GM23338 (cell line): ENCODE data around the gene SSNA1. TPM values are rescaled to one million over a fixed set of nuclear protein-coding genes. Genes with fewer than 3 reads are reported as not detected.

ENCODE experiments used
- ATAC-seq: fragments of 200-7000 bp; cut with Tn5 transposase; 3 replicates; pipeline ENCODE4 v1.9.1; 2020
- DNase-seq: peaks from one replicate; pipeline ENCODE4 v3.0.0-alpha.2; 2015; ENCODE audit warnings: low spot score
- H2AFZ ChIP-seq: fragments of 200-600 bp; sonication (generic); 2 replicates; pipeline ENCODE4 v1.8.0; 2016; ENCODE audit warnings: antibody characterized with exemption, mild to moderate bottlenecking, moderate library complexity
- H3F3A ChIP-seq: fragments of 200-600 bp; sonication (generic); replicated peaks from 2 replicates; pipeline ENCODE4 v1.8.0; 2017; ENCODE audit warnings: antibody characterized with exemption, mixed run types, low read depth
- H3K27ac ChIP-seq: fragments of 200-600 bp; sonication (generic); 2 replicates; pipeline ENCODE4 v1.6.1; 2016; ENCODE audit warnings: low read depth
- H3K27me3 ChIP-seq: fragments of 200-600 bp; sonication (generic); 2 replicates; pipeline ENCODE4 v1.8.0; 2016; ENCODE audit warnings: mild to moderate bottlenecking, mixed run types, moderate library complexity; ENCODE audit not compliant: insufficient read depth
- H3K36me3 ChIP-seq: fragments of 200-600 bp; sonication (generic); 2 replicates; pipeline ENCODE4 v1.8.0; 2016; ENCODE audit warnings: mild to moderate bottlenecking; ENCODE audit not compliant: insufficient read depth
- H3K4me1 ChIP-seq: fragments of 200-600 bp; sonication (generic); 2 replicates; pipeline ENCODE4 v1.8.0; 2016; ENCODE audit warnings: mild to moderate bottlenecking, moderate library complexity; ENCODE audit not compliant: insufficient read depth
- H3K4me2 ChIP-seq: fragments of 200-600 bp; sonication (generic); 2 replicates; pipeline ENCODE4 v1.7.1; 2017; ENCODE audit warnings: mixed run types
- H3K4me3 ChIP-seq: fragments of 200-600 bp; sonication (generic); 2 replicates; pipeline ENCODE4 v1.6.1; 2016; ENCODE audit warnings: mixed run types
- H3K79me2 ChIP-seq: fragments of 200-600 bp; sonication (generic); replicated peaks from 2 replicates; pipeline ENCODE4 v1.8.0; 2017; ENCODE audit warnings: mild to moderate bottlenecking; ENCODE audit not compliant: insufficient read depth
- H3K9me2 ChIP-seq: fragments of 200-600 bp; sonication (generic); 2 replicates; pipeline ENCODE4 v1.8.0; 2017; ENCODE audit not compliant: insufficient read depth
- H4K20me1 ChIP-seq: fragments of 200-600 bp; sonication (generic); replicated peaks from 2 replicates; pipeline ENCODE4 v1.8.0; 2017; ENCODE audit warnings: mild to moderate bottlenecking; ENCODE audit not compliant: insufficient read depth
- H3K27ac Mint-ChIP-seq: 2 replicates; pipeline ENCODE4 v1.8.0; 2020; ENCODE audit warnings: inconsistent platforms, mild to moderate bottlenecking, moderate library complexity, mixed read lengths
- H3K27me3 Mint-ChIP-seq: 3 replicates; pipeline ENCODE4 v1.8.0; 2022; ENCODE audit warnings: low read depth, mild to moderate bottlenecking, moderate library complexity, mixed read lengths, inconsistent platforms; ENCODE audit not compliant: insufficient read depth, poor library complexity
- H3K36me3 Mint-ChIP-seq: 3 replicates; pipeline ENCODE4 v1.8.0; 2021; ENCODE audit warnings: low read depth, mild to moderate bottlenecking, inconsistent platforms, moderate library complexity, mixed read lengths
- H3K4me1 Mint-ChIP-seq: 3 replicates; pipeline ENCODE4 v1.8.0; 2020; ENCODE audit warnings: mild to moderate bottlenecking, inconsistent platforms, mixed read lengths
- H3K4me3 Mint-ChIP-seq: 3 replicates; pipeline ENCODE4 v1.8.0; 2021; ENCODE audit warnings: moderate library complexity, mild to moderate bottlenecking, inconsistent platforms, mixed read lengths
- H3K9me3 Mint-ChIP-seq: 3 replicates; pipeline ENCODE4 v1.8.0; 2020; ENCODE audit warnings: moderate library complexity, mild to moderate bottlenecking, inconsistent platforms, mixed read lengths
- CREB1 ChIP-seq: fragments of 250-450 bp; sonication (Bioruptor Pico); IDR thresholded peaks from 2 replicates; pipeline ENCODE4 v1.5.0; 2020; ENCODE audit warnings: low read depth, mild to moderate bottlenecking, moderate library complexity
- CTCF ChIP-seq, 2 experiments: fragments of 200-600 bp in 1 of 2; sonication (generic) in 1 of 2; conservative IDR thresholded peaks; 2 replicates each; pipeline versions ENCODE4 v1.5.1 to v1.6.1; 2016 to 2017; ENCODE audit warnings: antibody characterized with exemption in 2 of 2, low read depth in 2 of 2, mild to moderate bottlenecking in 2 of 2, moderate library complexity in 1 of 2
- ETS1 ChIP-seq: IDR thresholded peaks from 2 replicates; pipeline ENCODE4 v1.6.1; 2016; ENCODE audit warnings: antibody characterized with exemption
- EZH2 ChIP-seq: fragments of 200-600 bp; sonication (generic); IDR thresholded peaks from one replicate; pipeline ENCODE4 v1.8.0; 2017; ENCODE audit warnings: antibody characterized with exemption, mild to moderate bottlenecking, low read depth; ENCODE audit not compliant: unreplicated experiment
- EZH2phosphoT487 ChIP-seq: fragments of 200-600 bp; sonication (generic); IDR thresholded peaks from one replicate; pipeline ENCODE4 v1.8.1; 2018; ENCODE audit warnings: antibody characterized with exemption; ENCODE audit not compliant: unreplicated experiment
- JUNB ChIP-seq: IDR thresholded peaks from one replicate; pipeline ENCODE4 v1.6.1; 2016; ENCODE audit warnings: antibody characterized with exemption; ENCODE audit not compliant: unreplicated experiment
- NANOG ChIP-seq: IDR thresholded peaks from 2 replicates; pipeline ENCODE4 v1.6.1; 2016; ENCODE audit warnings: antibody characterized with exemption, borderline replicate concordance
- POLR2AphosphoS5 ChIP-seq: IDR thresholded peaks from 2 replicates; pipeline ENCODE4 v1.6.1; 2016; ENCODE audit warnings: antibody characterized with exemption, low read depth
- REST ChIP-seq: IDR thresholded peaks from one replicate; pipeline ENCODE4 v1.6.1; 2018; ENCODE audit warnings: antibody characterized with exemption; ENCODE audit not compliant: unreplicated experiment
- ZNF114 ChIP-seq: fragments of 250-450 bp; sonication (Bioruptor Pico); IDR thresholded peaks from 2 replicates; pipeline ENCODE4 v1.5.0; 2020; ENCODE audit warnings: mild to moderate bottlenecking, moderate library complexity
- ZNF331 ChIP-seq: fragments of 250-450 bp; sonication (Bioruptor Pico); IDR thresholded peaks from 2 replicates; pipeline ENCODE4 v1.5.0; 2020; ENCODE audit warnings: low read depth, mild to moderate bottlenecking, moderate library complexity
- polyA plus RNA-seq: library from polyadenylated mRNA; unstranded; fragments of >200 nt; fragmentation: Nextera tagmentation; extraction: Ambion mirVana; gene quantifications from 2 replicates; pipeline ENCODE4 v1.2.1, GENCODE V29; 2016
- total RNA-seq: library from RNA; depleted of rRNA; stranded (reverse); fragments of >200 nt; shearing (Covaris generic); gene quantifications from 2 replicates; pipeline ENCODE4 v1.2.3, GENCODE V29; 2014

The SSNA1 gene
- total and polyA plus RNA-seq, 2 experiments from 2014 or later: 132 to 154 TPM

- H3K36me3 Mint-ChIP-seq: peaks cover 21% of the 10 kb centered on the region
- Histone ChIP-seq H2AFZ (no peak overlapping the region), H3K4me1 (peaks cover 8% of the 10 kb centered on the region; the same call in 1 of the 2 replicates), H3K4me3 (no peak overlapping the region), H3K27me3 (no peaks in the 10 kb centered on the region), H3K4me2 (no peak overlapping the region), H3K36me3 (no peaks in the 10 kb centered on the region), H3K9me2 (no peaks in the 10 kb centered on the region), H3F3A (0 out of 2 replicates have a peak, but pooled peaks cover 4% of the 10 kb centered on the region), H3K27ac (no peak overlapping the region), H3K79me2 (peaks cover 19% of the 10 kb centered on the region), H4K20me1 (0 out of 2 replicates have a peak, but pooled peaks cover 5% of the 10 kb centered on the region)
- DNase-seq (no peak), ATAC-seq (no peak)
- TF ChIP-seq NANOG: no peak
- no peak for TF ChIP-seq JUNB
- TF ChIP-seq ZNF114 (CRISPR knock-in tag): no peak
- peaks cover 5% of the 10 kb centered on the region for H3K4me1 Mint-ChIP-seq
- H3K4me3 Mint-ChIP-seq: no peak overlapping the region; the same call in 2 of the 3 replicates
- peaks cover 11% of the 10 kb centered on the region for H3K27me3 Mint-ChIP-seq
- H3K9me3 Mint-ChIP-seq: no peaks in the 10 kb centered on the region
- H3K27ac Mint-ChIP-seq: no peak overlapping the region
Measured at GRCh38 chr9:137183980-137184595, 4.4 kb upstream of the SSNA1 start.

GRCh38 chr9:137184881-137185660 lies 3.4 kb upstream of the SSNA1 start:
- ATAC-seq (no peak), DNase-seq (no peak)
- Histone ChIP-seq H3K4me1 (peaks cover 13% of the 10 kb centered on the region), H3K79me2 (peaks cover 25% of the 10 kb centered on the region), H3K9me2 (no peaks in the 10 kb centered on the region), H4K20me1 (0 out of 2 replicates have a peak, but pooled peaks cover 5% of the 10 kb centered on the region), H3K36me3 (no peaks in the 10 kb centered on the region), H3K4me2 (no peak overlapping the region), H3K27me3 (no peaks in the 10 kb centered on the region), H3K4me3 (no peak overlapping the region), H2AFZ (no peak overlapping the region), H3K27ac (no peak overlapping the region), H3F3A (0 out of 2 replicates have a peak, but pooled peaks cover 4% of the 10 kb centered on the region)
- Mint-ChIP-seq H3K27ac (no peak overlapping the region), H3K9me3 (no peaks in the 10 kb centered on the region), H3K4me3 (no peak overlapping the region), H3K27me3 (peaks cover 11% of the 10 kb centered on the region), H3K36me3 (peaks cover 21% of the 10 kb centered on the region), H3K4me1 (peaks cover 9% of the 10 kb centered on the region)
- TF ChIP-seq EZH2 (no peak), POLR2AphosphoS5 (no peak), ZNF331 (CRISPR knock-in tag) (no peak), CTCF (conservative IDR thresholded peaks at IDR 0.05; ENCODE audit: low read depth in 2 of 2) (no peak), JUNB (no peak), REST (no peak), ETS1 (no peak), CREB1 (CRISPR knock-in tag) (no peak), EZH2phosphoT487 (no peak)
